K562 (cell line): ENCODE data around the gene TTC16. TPM values are rescaled to one million over a fixed set of nuclear protein-coding genes. Genes with fewer than 3 reads are reported as not detected.
A peak's percentile ranks its signal among the peaks of the same experiment; 100 is the strongest.

Source experiments
- CBX1 ChIP-seq: sonication (generic); IDR thresholded peaks from 2 replicates; pipeline ENCODE4 v1.6.1; 2016; ENCODE audit warnings: antibody characterized with exemption, low read depth, mild to moderate bottlenecking
- CXXC5 ChIP-seq: fragments of 250-450 bp; sonication (Bioruptor Pico); IDR thresholded peaks from 2 replicates; pipeline ENCODE4 v1.8.0; 2022; ENCODE audit warnings: inconsistent platforms, mild to moderate bottlenecking, moderate library complexity
- ELF4 ChIP-seq: fragments of 450-650 bp; formaldehyde crosslinking; IDR thresholded peaks from 2 replicates; pipeline ENCODE4 v1.4.0; 2022; ENCODE audit warnings: missing genetic modification characterization
- HES1 ChIP-seq: fragments of 450-650 bp; IDR thresholded peaks from 2 replicates; pipeline ENCODE4 v1.6.1; 2016; ENCODE audit warnings: low read depth, mild to moderate bottlenecking, moderate library complexity
- HMG20B ChIP-seq: fragments of 250-450 bp; sonication (Bioruptor Pico); IDR thresholded peaks from 2 replicates; pipeline ENCODE4 v1.5.0; 2021; ENCODE audit warnings: mild to moderate bottlenecking
- KHSRP ChIP-seq: fragments of 450-650 bp; IDR thresholded peaks from 2 replicates; pipeline ENCODE4 v1.6.1; 2017
- NUFIP1 ChIP-seq: fragments of 450-650 bp; IDR thresholded peaks from 2 replicates; pipeline ENCODE4 v1.6.1; 2018; ENCODE audit not compliant: partially characterized antibody
- POLR2H ChIP-seq: IDR thresholded peaks from 2 replicates; pipeline ENCODE4 v1.6.1; 2016; ENCODE audit warnings: missing genetic modification characterization, low read depth, mild to moderate bottlenecking, control low read depth, missing compliant biosample characterization, moderate library complexity
- PRMT5 ChIP-seq: sonication (generic); formaldehyde crosslinking; IDR thresholded peaks from 2 replicates; pipeline ENCODE4 v1.5.0; 2020; ENCODE audit warnings: missing genetic modification reagents
- RBM14 ChIP-seq: fragments of 200-400 bp; formaldehyde crosslinking; IDR thresholded peaks from 2 replicates; pipeline ENCODE4 v1.6.1; 2018; ENCODE audit warnings: low read depth, mild to moderate bottlenecking, low read length, moderate library complexity, borderline replicate concordance; ENCODE audit not compliant: insufficient read depth
- RFX7 ChIP-seq: fragments of 250-450 bp; sonication (Bioruptor Pico); IDR thresholded peaks from 2 replicates; pipeline ENCODE4 v1.5.1; 2021; ENCODE audit warnings: mild to moderate bottlenecking
- TEAD2 ChIP-seq: fragments of 450-650 bp; IDR thresholded peaks from 2 replicates; pipeline ENCODE4 v1.6.1; 2016; ENCODE audit warnings: missing genetic modification characterization, control low read depth, missing compliant biosample characterization
- YY1 ChIP-seq, 3 experiments: IDR thresholded peaks; 2 replicates each; pipeline ENCODE4 v1.6.1; 2011; ENCODE audit warnings: low read length in 2 of 3, mild to moderate bottlenecking in 2 of 3, moderate library complexity in 2 of 3, borderline replicate concordance in 1 of 3, control low read depth in 1 of 3, low read depth in 1 of 3; ENCODE audit not compliant: insufficient read depth in 3 of 3, insufficient replicate concordance in 2 of 3, control insufficient read depth in 1 of 3, insufficient read length in 1 of 3; ENCODE audit errors: extremely low read depth in 1 of 3
- ZBTB12 ChIP-seq: fragments of 250-450 bp; sonication (Bioruptor Pico); IDR thresholded peaks from 2 replicates; pipeline ENCODE4 v1.4.0; 2020
- ZNF124 ChIP-seq: sonication (generic); formaldehyde crosslinking; IDR thresholded peaks from 2 replicates; pipeline ENCODE4 v1.8.1; 2022; ENCODE audit warnings: missing genetic modification reagents
- ZNF280B ChIP-seq: fragments of 250-450 bp; sonication (Bioruptor Pico); IDR thresholded peaks from 2 replicates; pipeline ENCODE4 v1.5.1; 2021; ENCODE audit warnings: mild to moderate bottlenecking
- ZNF282 ChIP-seq: sonication (generic); formaldehyde crosslinking; IDR thresholded peaks from 2 replicates; pipeline ENCODE4 v1.8.1; 2023; ENCODE audit warnings: missing genetic modification reagents
- ZNF512 ChIP-seq: IDR thresholded peaks from 2 replicates; pipeline ENCODE4 v1.6.1; 2016; ENCODE audit warnings: missing genetic modification characterization, missing compliant biosample characterization
- polyA plus RNA-seq, 8 experiments: library from polyadenylated mRNA; depleted of rRNA in 4 of 8; stranded (reverse) in 5 of 8; unstranded in 3 of 8; fragments of >200 nt; fragmentation: Nextera tagmentation in 2 of 8; fragmentation: Illumina TruSeq in 1 of 8; extraction: Ambion mirVana in 2 of 8; extraction: Trizol in 1 of 8; gene quantifications; 2 replicates each; pipeline versions ENCODE4 v1.2.1 to v1.2.3, GENCODE V29; 2011 to 2014; ENCODE audit warnings: inconsistent platforms in 1 of 8, missing spikeins in 1 of 8
- total RNA-seq, 7 experiments: library from RNA; depleted of rRNA in 6 of 7; stranded (reverse); fragments of >200 nt in 6 of 7; fragmentation: Illumina TruSeq in 2 of 7; extraction: Trizol in 2 of 7; gene quantifications; 2 replicates each; pipeline versions ENCODE4 v1.2.1 to v1.2.3, GENCODE V29; 2011 to 2021; ENCODE audit warnings: low replicate concordance in 1 of 7
- TF ChIP-seq, protein P1 (sequence below): sonication (generic); formaldehyde crosslinking; IDR thresholded peaks from 2 replicates; pipeline ENCODE4 v1.8.0; 2022; ENCODE audit warnings: mild to moderate bottlenecking, low read depth, missing genetic modification reagents
- TF ChIP-seq, protein P2 (sequence below): fragments of 450-650 bp; IDR thresholded peaks from 2 replicates; pipeline ENCODE4 v1.6.1; 2016

The TTC16 gene
- total and polyA plus RNA-seq, 9 of the 15 experiments (the other 6 are each of a cell fraction or from before 2014, with no cell fraction given) = 0.11 TPM; not detected in 8

- no peak for TF ChIP-seq RBM14
- TF ChIP-seq NUFIP1 = no peak
- peak; percentile 99 to 100 (median 100) for TF ChIP-seq YY1 (IDR thresholded peaks at IDR 0.05; ENCODE audit: borderline replicate concordance in 1 of 3, control insufficient read depth in 1 of 3, extremely low read depth in 1 of 3, insufficient read depth in 3 of 3, insufficient read length in 1 of 3, insufficient replicate concordance in 2 of 3, low read depth in 1 of 3, low read length in 2 of 3)
- peak; percentile 79; the same call in 1 of the 2 replicates for TF ChIP-seq ELF4 (CRISPR knock-in tag)
- TF ChIP-seq POLR2H (tag) = no peak
- TF ChIP-seq, protein P1, sequence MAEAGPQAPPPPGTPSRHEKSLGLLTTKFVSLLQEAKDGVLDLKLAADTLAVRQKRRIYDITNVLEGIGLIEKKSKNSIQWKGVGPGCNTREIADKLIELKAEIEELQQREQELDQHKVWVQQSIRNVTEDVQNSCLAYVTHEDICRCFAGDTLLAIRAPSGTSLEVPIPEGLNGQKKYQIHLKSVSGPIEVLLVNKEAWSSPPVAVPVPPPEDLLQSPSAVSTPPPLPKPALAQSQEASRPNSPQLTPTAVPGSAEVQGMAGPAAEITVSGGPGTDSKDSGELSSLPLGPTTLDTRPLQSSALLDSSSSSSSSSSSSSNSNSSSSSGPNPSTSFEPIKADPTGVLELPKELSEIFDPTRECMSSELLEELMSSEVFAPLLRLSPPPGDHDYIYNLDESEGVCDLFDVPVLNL (CRISPR knock-in tag) = no peak
- TF ChIP-seq TEAD2 (tag) = no peak
- TF ChIP-seq ZNF282 (CRISPR knock-in tag) = no peak
- TF ChIP-seq KHSRP = peak; percentile 79
- TF ChIP-seq RFX7 (CRISPR knock-in tag) = no peak
- no peak for TF ChIP-seq HMG20B (CRISPR knock-in tag)
- TF ChIP-seq ZNF280B (CRISPR knock-in tag) = no peak
- TF ChIP-seq ZNF512 (tag) = no peak
- TF ChIP-seq CXXC5 (CRISPR knock-in tag) = peak; percentile 98
- no peak for TF ChIP-seq PRMT5 (CRISPR knock-in tag)
- TF ChIP-seq ZBTB12 (CRISPR knock-in tag) = peak; percentile 93
- TF ChIP-seq, protein P2, sequence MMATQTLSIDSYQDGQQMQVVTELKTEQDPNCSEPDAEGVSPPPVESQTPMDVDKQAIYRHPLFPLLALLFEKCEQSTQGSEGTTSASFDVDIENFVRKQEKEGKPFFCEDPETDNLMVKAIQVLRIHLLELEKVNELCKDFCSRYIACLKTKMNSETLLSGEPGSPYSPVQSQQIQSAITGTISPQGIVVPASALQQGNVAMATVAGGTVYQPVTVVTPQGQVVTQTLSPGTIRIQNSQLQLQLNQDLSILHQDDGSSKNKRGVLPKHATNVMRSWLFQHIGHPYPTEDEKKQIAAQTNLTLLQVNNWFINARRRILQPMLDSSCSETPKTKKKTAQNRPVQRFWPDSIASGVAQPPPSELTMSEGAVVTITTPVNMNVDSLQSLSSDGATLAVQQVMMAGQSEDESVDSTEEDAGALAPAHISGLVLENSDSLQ = peak; percentile 89
- no peak for TF ChIP-seq ZNF124 (CRISPR knock-in tag)
- TF ChIP-seq CBX1 = no peak
- TF ChIP-seq HES1 = no peak
Observed at GRCh38 chr9:127715470-127716337, at the start of gene TTC16, which contains the start of gene PTRH1 (continued).
